Measurements from ENCODE around the gene DTX1. TPM values are rescaled to one million over a fixed set of nuclear protein-coding genes. Genes with fewer than 3 reads are reported as not detected.

The DTX1 gene
- total and polyA plus RNA-seq, 2 of the 13 experiments (the other 11 are each of a cell fraction or from before 2014, with no cell fraction given), result not detected

- Histone ChIP-seq H3K9ac (ENCODE audit: insufficient read depth, low read depth, low read length) (no peak overlapping the region), H3K36me3 (replicated peaks in 1 of 2; ENCODE audit: control insufficient read depth in 1 of 2, insufficient read depth in 2 of 2, low read length in 2 of 2) (no peaks in the 10 kb centered on the region), H3K4me2 (ENCODE audit: low read depth, low read length) (no peak overlapping the region), H3K9me3 (ENCODE audit: low read length) (no peaks in the 10 kb centered on the region), H3K79me2 (ENCODE audit: insufficient read depth, low read length) (no peaks in the 10 kb centered on the region), H3K27ac (ENCODE audit: extremely low read length, insufficient read depth, low read length) (no peak overlapping the region), H3K4me3 (replicated peaks in 1 of 3; ENCODE audit: insufficient read depth in 1 of 3, low read depth in 2 of 3, low read length in 3 of 3) (no peak overlapping the region), H3K27me3 (ENCODE audit: control insufficient read depth in 1 of 2, insufficient read depth in 2 of 2, low read length in 2 of 2) (peaks cover 1 to 6% of the 10 kb centered on the region in 2 experiments; a peak in 2 of 5 replicates), H2AFZ (ENCODE audit: low read length) (no peak overlapping the region), H4K20me1 (ENCODE audit: insufficient read depth, low read length) (no peaks in the 10 kb centered on the region), H3K4me1 (ENCODE audit: insufficient read depth, low read length) (peaks cover 3% of the 10 kb centered on the region)
- ChIA-PET CTCF (ENCODE audit: low intra/inter-chr PET ratio, low total read pairs) (interaction anchor here (1.4 kb wide), 1 partner anchor 45 kb away, joined by 4 read pairs; no protein-coding TSS in a partner anchor), POLR2A (no interaction called here)
- intact Hi-C loops (cut with micrococcal nuclease; ENCODE audit: unreplicated experiment) (no loop called here), in situ Hi-C loops (cut with HindIII; ENCODE audit: extremely low pct_ligation_motif_present, low pct_unique_long_range_greater_than_20kb) (no loop called here)
- ATAC-seq, result no peak
- BruUV-seq (replicated peaks), result no TSS peak
- WGBS (ENCODE audit: low lambda C conversion rate), result 38% methylated on average over 9 of the region's 32 CpGs
- FAIRE-seq, result no peak
- DNase-seq (ENCODE audit: low spot score), result no peak
- TF ChIP-seq ELF4 (CRISPR knock-in tag; IDR thresholded peaks at IDR 0.05; ENCODE audit: borderline replicate concordance) (no peak), BCL6 (CRISPR knock-in tag; IDR thresholded peaks at IDR 0.05) (no peak), ARNTL (CRISPR knock-in tag; IDR thresholded peaks at IDR 0.05) (no peak), ZNF687 (CRISPR knock-in tag; IDR thresholded peaks at IDR 0.05) (no peak), ZBTB42 (CRISPR knock-in tag; IDR thresholded peaks at IDR 0.05) (no peak), SNAI1 (CRISPR knock-in tag; IDR thresholded peaks at IDR 0.05; ENCODE audit: borderline replicate concordance) (no peak), MXI1 (IDR thresholded peaks at IDR 0.05; ENCODE audit: borderline replicate concordance, low read depth, low read length) (no peak), ZMAT3 (CRISPR knock-in tag; conservative IDR thresholded peaks at IDR 0.05) (no peak), ARNT2 (CRISPR knock-in tag; IDR thresholded peaks at IDR 0.05; ENCODE audit: low read depth) (no peak), ZNF639 (CRISPR knock-in tag; conservative IDR thresholded peaks at IDR 0.05) (no peak), ZNF512B (CRISPR knock-in tag; IDR thresholded peaks at IDR 0.05; ENCODE audit: borderline replicate concordance) (no peak), ZNF777 (CRISPR knock-in tag; IDR thresholded peaks at IDR 0.05) (no peak), RXRB (CRISPR knock-in tag; IDR thresholded peaks at IDR 0.05; ENCODE audit: borderline replicate concordance) (no peak), AKAP8 (CRISPR knock-in tag; IDR thresholded peaks at IDR 0.05) (no peak), ZNF7 (CRISPR knock-in tag; IDR thresholded peaks at IDR 0.05) (no peak), REPIN1 (CRISPR knock-in tag; IDR thresholded peaks at IDR 0.05; ENCODE audit: borderline replicate concordance, low read depth) (no peak), ZNF891 (CRISPR knock-in tag; IDR thresholded peaks at IDR 0.05) (no peak)
These were observed 37.0 kb downstream of the DTX1 start for GRCh38 chr12:113093409-113094101.

All from HepG2 (cell line).